Measurements from ENCODE around the gene A2M. TPM values are rescaled to one million over a fixed set of nuclear protein-coding genes. Genes with fewer than 3 reads are reported as not detected.

Gene A2M
- total and polyA plus RNA-seq, 2 of the 4 experiments (the other 2 are of a cell fraction) = 1.1 to 3.2 TPM

- CTCF ChIA-PET = no interaction called here
- no peak overlapping the region for H2BK20ac ChIP-seq (ENCODE audit: low read depth, low read length)
Observed at GRCh38 chr12:9107542-9107873, 8.2 kb downstream of the A2M start.

More at GRCh38 chr12:9107542-9107873, 8.2 kb downstream of the A2M start:
- Histone ChIP-seq H3K9me1 (ENCODE audit: insufficient read depth, low read length) (no peaks in the 10 kb centered on the region), H3K4me3 (ENCODE audit: insufficient read depth, low read depth, low read length) (no peak overlapping the region), H3K4ac (ENCODE audit: low read depth, low read length) (no peak overlapping the region), H2BK5ac (ENCODE audit: low read depth, low read length, poor library complexity, severe bottlenecking) (no peak overlapping the region), H4K8ac (ENCODE audit: low read depth in 2 of 2, low read length in 2 of 2) (no peak overlapping the region), H4K5ac (ENCODE audit: low read depth, low read length) (no peak overlapping the region), H3K23ac (ENCODE audit: low read depth, low read length) (no peak overlapping the region), H2BK15ac (ENCODE audit: low read depth, low read length) (no peak overlapping the region), H3K4me2 (ENCODE audit: low read depth, low read length) (no peak overlapping the region), H3K56ac (ENCODE audit: extremely low read depth, insufficient read depth, low read length) (no peak overlapping the region), H3K36me3 (ENCODE audit: control insufficient read depth, insufficient read depth, low read length) (peaks cover 4% of the 10 kb centered on the region; the same call in 1 of the 2 replicates), H3K9me3 (ENCODE audit: control insufficient read depth, insufficient read depth, low read length) (no peaks in the 10 kb centered on the region), H3K4me1 (ENCODE audit: control insufficient read depth, insufficient read depth, low read length) (no peaks in the 10 kb centered on the region), H3K27ac (ENCODE audit: insufficient read depth, low read length) (no peak overlapping the region), H4K20me1 (ENCODE audit: insufficient read depth, low read length) (no peaks in the 10 kb centered on the region), H3K18ac (ENCODE audit: low read depth, low read length) (no peak overlapping the region), H2AK9ac (replicated peaks; ENCODE audit: low read depth, low read length, poor library complexity) (no peak overlapping the region), H4K91ac (ENCODE audit: insufficient read depth, low read depth, low read length) (no peak overlapping the region), H2BK120ac (ENCODE audit: low read depth, low read length) (no peak overlapping the region), H3K27me3 (ENCODE audit: control insufficient read depth, insufficient read depth, low read length) (no peaks in the 10 kb centered on the region), H2AFZ (replicated peaks; ENCODE audit: low read length, poor library complexity) (no peak overlapping the region), H3K9ac (ENCODE audit: low read depth, low read length) (no peak overlapping the region), H3K14ac (replicated peaks; ENCODE audit: low read depth, low read length) (no peak overlapping the region), H2AK5ac (ENCODE audit: low read depth, low read length) (no peak overlapping the region), H3K79me1 (ENCODE audit: low read depth in 1 of 2, low read length in 2 of 2) (no peaks in the 10 kb centered on the region)
- TF ChIP-seq ELK1 (IDR thresholded peaks at IDR 0.05; ENCODE audit: borderline replicate concordance, low read depth, low read length) (no peak), MAFK (IDR thresholded peaks at IDR 0.05; ENCODE audit: low read depth, low read length) (no peak), SMC3 (IDR thresholded peaks at IDR 0.05; ENCODE audit: low read depth, low read length) (no peak), NFE2L2 (IDR thresholded peaks at IDR 0.05; ENCODE audit: low read depth, low read length) (no peak), RAD21 (IDR thresholded peaks at IDR 0.05; ENCODE audit: low read length) (no peak), USF2 (IDR thresholded peaks at IDR 0.05; ENCODE audit: low read depth, low read length) (no peak), POLR2A (IDR thresholded peaks at IDR 0.05; ENCODE audit: low read depth, low read length) (no peak), CHD1 (IDR thresholded peaks at IDR 0.05; ENCODE audit: low read depth, low read length) (no peak), CEBPB (IDR thresholded peaks at IDR 0.05; ENCODE audit: low read depth, low read length) (no peak), MXI1 (IDR thresholded peaks at IDR 0.05; ENCODE audit: borderline replicate concordance, low read depth, low read length) (no peak), FOS (IDR thresholded peaks at IDR 0.05; ENCODE audit: low read depth, low read length) (no peak), RCOR1 (IDR thresholded peaks at IDR 0.05; ENCODE audit: insufficient replicate concordance, low read length) (no peak), RFX5 (IDR thresholded peaks at IDR 0.05; ENCODE audit: low read depth, low read length) (no peak), BHLHE40 (IDR thresholded peaks at IDR 0.05; ENCODE audit: low read depth, low read length) (no peak), MAZ (IDR thresholded peaks at IDR 0.05; ENCODE audit: borderline replicate concordance, low read depth, low read length) (no peak)
- dilution Hi-C loops (cut with HindIII; ENCODE audit: low sequenced_read_pairs, unreplicated experiment) = no loop called here
- ATAC-seq (ENCODE audit: low read depth) (no peak), DNase-seq (no peak)
- BruUV-seq (replicated peaks) = no TSS peak
- WGBS, 2 experiments (ENCODE audit: extremely low coverage in 2 of 2, insufficient read length in 1 of 2) = 83% methylated on average over 2 of the region's 3 CpGs; no CpG with 5 or more reads in 1 of the 2 experiments
- intact Hi-C loops (cut with micrococcal nuclease) = no loop called here
- in situ Hi-C loops (cut with MboI; ENCODE audit: low sequenced_read_pairs) = no loop called here
- POLR2A ChIA-PET (ENCODE audit: unreplicated experiment) = no interaction called here
